Upper lobe of left lung (tissue), 6 donors: ENCODE measurements around the gene IMPA2. TPM values are rescaled to one million over a fixed set of nuclear protein-coding genes. Genes with fewer than 3 reads are reported as not detected.

ENCODE experiments used
- ATAC-seq, 2 donors: fragments of 200-7000 bp; cut with Tn5 transposase; one replicate each; pipeline ENCODE4 v1.9.1; 2022; ENCODE audit warnings: mild to moderate bottlenecking in 2 of 2, moderate library complexity in 2 of 2; ENCODE audit not compliant: low FRiP score in 2 of 2
- DNase-seq, 2 donors: peaks; one replicate each; pipeline ENCODE4 v3.0.0-alpha.2; 2019 to 2020
- H3K27ac ChIP-seq, 4 donors: fragments of 200-600 bp; sonication (generic); one replicate each; pipeline ENCODE4 v1.5.1; 2016 to 2019
- H3K27me3 ChIP-seq, 4 donors: fragments of 200-600 bp; sonication (generic); one replicate each; pipeline ENCODE4 v1.5.1; 2017 to 2019
- H3K36me3 ChIP-seq, 4 donors: fragments of 200-600 bp; sonication (generic); one replicate each; pipeline ENCODE4 v1.5.1; 2016 to 2019
- H3K4me1 ChIP-seq, 4 donors: fragments of 200-600 bp; sonication (generic); one replicate each; pipeline ENCODE4 v1.5.1; 2018 to 2019
- H3K4me3 ChIP-seq, 4 donors: fragments of 200-600 bp; sonication (generic); one replicate each; pipeline ENCODE4 v1.5.1; 2017 to 2019; ENCODE audit warnings: mild to moderate bottlenecking in 2 of 4, moderate library complexity in 1 of 4
- H3K9me3 ChIP-seq, 4 donors: fragments of 200-600 bp; sonication (generic); one replicate each; pipeline ENCODE4 v1.5.1; 2018 to 2019
- EP300 ChIP-seq, 4 donors: sonication (generic); formaldehyde crosslinking; IDR thresholded peaks; one replicate each; pipeline ENCODE4 v1.5.1; 2017; ENCODE audit warnings: antibody characterized with exemption in 4 of 4, control low read depth in 2 of 4
- POLR2A ChIP-seq, 4 donors: fragments of 450-650 bp; IDR thresholded peaks; one replicate each; pipeline ENCODE4 v1.5.1; 2016 to 2017; ENCODE audit warnings: antibody characterized with exemption in 4 of 4, mild to moderate bottlenecking in 2 of 4
- POLR2AphosphoS5 ChIP-seq, 2 donors: sonication (generic); formaldehyde crosslinking; IDR thresholded peaks; one replicate each; pipeline ENCODE4 v1.5.1; 2017; ENCODE audit warnings: antibody characterized with exemption in 2 of 2
- WGBS, 2 donors: methylation state at CpG; one replicate each; pipeline ENCODE4 v1.1.5; 2017 to 2018; 5-methylcytosine and 5-hydroxymethylcytosine counted together
- total RNA-seq, 6 donors: library from RNA; depleted of rRNA in 4 of 6; stranded (reverse); fragments of >200 nt in 4 of 6; gene quantifications; one replicate each; pipeline versions ENCODE4 v1.1.0 to v1.2.1, GENCODE V29; 2016 to 2021
- TF ChIP-seq, protein P1 (sequence below), 6 experiments: fragments of 450-650 bp in 4 of 6; fragments of 200-600 bp in 2 of 6; sonication (generic) in 2 of 6; IDR thresholded peaks; one replicate each; pipeline ENCODE4 v1.5.1; 2016 to 2019; ENCODE audit warnings: antibody characterized with exemption in 6 of 6
- donor health status: DM: no; HTN: no; CAD: no; lungs with moderate emphysema.
- donor health status: DM: no; HTN: yes; CAD: no; lungs with severe emphysema.

IMPA2 gene
- total RNA-seq, 6 donors from 2014 or later = 59.3 to 111 (median 77.6) TPM

GRCh38 chr18:11974741-11975325 is 6.5 kb upstream of the IMPA2 start:
- TF ChIP-seq, protein P1, sequence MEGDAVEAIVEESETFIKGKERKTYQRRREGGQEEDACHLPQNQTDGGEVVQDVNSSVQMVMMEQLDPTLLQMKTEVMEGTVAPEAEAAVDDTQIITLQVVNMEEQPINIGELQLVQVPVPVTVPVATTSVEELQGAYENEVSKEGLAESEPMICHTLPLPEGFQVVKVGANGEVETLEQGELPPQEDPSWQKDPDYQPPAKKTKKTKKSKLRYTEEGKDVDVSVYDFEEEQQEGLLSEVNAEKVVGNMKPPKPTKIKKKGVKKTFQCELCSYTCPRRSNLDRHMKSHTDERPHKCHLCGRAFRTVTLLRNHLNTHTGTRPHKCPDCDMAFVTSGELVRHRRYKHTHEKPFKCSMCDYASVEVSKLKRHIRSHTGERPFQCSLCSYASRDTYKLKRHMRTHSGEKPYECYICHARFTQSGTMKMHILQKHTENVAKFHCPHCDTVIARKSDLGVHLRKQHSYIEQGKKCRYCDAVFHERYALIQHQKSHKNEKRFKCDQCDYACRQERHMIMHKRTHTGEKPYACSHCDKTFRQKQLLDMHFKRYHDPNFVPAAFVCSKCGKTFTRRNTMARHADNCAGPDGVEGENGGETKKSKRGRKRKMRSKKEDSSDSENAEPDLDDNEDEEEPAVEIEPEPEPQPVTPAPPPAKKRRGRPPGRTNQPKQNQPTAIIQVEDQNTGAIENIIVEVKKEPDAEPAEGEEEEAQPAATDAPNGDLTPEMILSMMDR (IDR thresholded peaks at IDR 0.05) = no peak
- TF ChIP-seq EP300 (IDR thresholded peaks at IDR 0.05) = no peak
- no peak for TF ChIP-seq POLR2A (IDR thresholded peaks at IDR 0.05)
- no peak for TF ChIP-seq POLR2AphosphoS5 (IDR thresholded peaks at IDR 0.05)
- 65 to 66% methylated on average over 5 of the region's 5 CpGs for WGBS, 2 donors
- DNase-seq = no peak

GRCh38 chr18:11975723-11976122 is 5.6 kb upstream of the IMPA2 start:
- ATAC-seq = no peak
- no peak overlapping the region for H3K27ac ChIP-seq
- WGBS, 2 donors = 85 to 92% methylated on average over 2 of the region's 2 CpGs
- H3K4me1 ChIP-seq = peaks cover 5 to 16% (median 10%) of the 10 kb centered on the region in 4 donors
- H3K36me3 ChIP-seq = no peaks in the 10 kb centered on the region
- no peaks in the 10 kb centered on the region for H3K27me3 ChIP-seq
- H3K9me3 ChIP-seq = no peaks in the 10 kb centered on the region
- H3K4me3 ChIP-seq = no peak overlapping the region
- TF ChIP-seq EP300 (IDR thresholded peaks at IDR 0.05) (no peak), POLR2AphosphoS5 (IDR thresholded peaks at IDR 0.05) (no peak), POLR2A (IDR thresholded peaks at IDR 0.05) (no peak)
- TF ChIP-seq, protein P1 (IDR thresholded peaks at IDR 0.05) = no peak
- no peak for DNase-seq

More at GRCh38 chr18:11974741-11975325, 6.5 kb upstream of the IMPA2 start:
- no peak for ATAC-seq
- Histone ChIP-seq H3K27ac (no peak overlapping the region), H3K9me3 (no peaks in the 10 kb centered on the region), H3K36me3 (no peaks in the 10 kb centered on the region), H3K4me3 (no peak overlapping the region), H3K4me1 (peaks cover 2 to 8% (median 3%) of the 10 kb centered on the region in 4 donors), H3K27me3 (no peaks in the 10 kb centered on the region)

DNA sequence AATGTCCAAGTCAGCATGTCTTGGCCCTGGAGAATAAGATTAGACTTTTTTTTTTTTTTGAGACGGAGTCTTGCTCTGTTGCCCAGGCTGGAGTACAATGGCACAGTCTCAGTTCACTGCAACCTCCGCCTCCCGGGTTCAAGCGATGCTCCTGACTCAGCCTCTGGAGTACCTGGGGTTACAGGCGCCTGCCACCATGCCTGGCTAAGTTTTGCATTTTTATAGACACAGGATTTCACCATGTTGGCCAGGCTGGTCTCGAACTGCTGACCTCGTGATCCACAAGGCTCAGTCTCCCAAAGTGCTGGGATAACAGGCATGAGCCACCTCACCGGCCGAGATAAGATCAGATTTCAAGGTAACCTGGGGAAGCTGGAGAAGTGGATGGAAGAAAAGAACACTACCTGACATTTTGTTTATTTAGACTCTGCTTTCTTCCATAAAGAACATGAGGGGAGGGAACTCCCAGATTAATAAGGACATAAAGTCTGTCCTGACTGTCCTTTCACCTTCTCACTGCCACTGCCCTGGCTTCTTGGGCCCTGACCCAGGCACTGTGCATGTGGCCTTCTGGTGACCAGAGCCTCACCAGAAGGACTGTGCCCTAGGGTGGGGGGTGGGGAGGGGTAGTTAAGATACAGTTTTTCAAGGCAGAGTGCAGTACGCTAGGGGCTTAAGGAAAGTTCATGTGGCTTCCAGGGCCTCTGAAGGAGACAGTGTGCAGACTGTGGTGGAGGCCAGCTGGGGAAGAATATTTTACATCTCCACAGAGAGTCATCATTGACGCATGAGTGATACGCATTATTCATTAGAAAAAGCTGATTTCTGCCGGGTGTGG is 4.8 kb upstream of the IMPA2 start:
- WGBS, 2 donors = 89 to 91% methylated on average over 13 of the region's 13 CpGs
- no peaks in the 10 kb centered on the region for H3K36me3 ChIP-seq
- H3K9me3 ChIP-seq = no peaks in the 10 kb centered on the region
- H3K4me1 ChIP-seq = peaks cover 5 to 16% (median 10%) of the 10 kb centered on the region in 4 donors
- DNase-seq (no peak), ATAC-seq (no peak)
- no peak for TF ChIP-seq POLR2A (IDR thresholded peaks at IDR 0.05)
- TF ChIP-seq, protein P1 (IDR thresholded peaks at IDR 0.05) = no peak
- TF ChIP-seq POLR2AphosphoS5 (IDR thresholded peaks at IDR 0.05) = no peak
- no peak for TF ChIP-seq EP300 (IDR thresholded peaks at IDR 0.05)
- H3K4me3 ChIP-seq = no peak overlapping the region
- H3K27ac ChIP-seq = no peak overlapping the region
- H3K27me3 ChIP-seq = no peaks in the 10 kb centered on the region

DNA sequence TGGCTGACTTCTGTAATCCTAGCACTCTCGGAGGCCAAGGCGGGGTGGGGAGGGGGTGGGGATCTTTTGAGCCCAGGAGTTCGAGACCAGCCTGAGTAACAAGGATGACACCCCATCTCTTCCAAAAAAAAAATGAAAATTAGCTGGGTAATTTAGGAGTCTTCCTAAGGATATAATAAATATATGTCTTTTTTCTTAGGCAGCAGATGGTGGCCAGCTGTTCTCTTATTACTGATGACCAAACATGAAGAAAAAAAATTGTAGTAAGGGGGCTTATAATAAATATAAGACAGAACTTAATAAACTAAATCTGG is 4.2 kb upstream of the IMPA2 start:
- no peaks in the 10 kb centered on the region for H3K36me3 ChIP-seq
- TF ChIP-seq POLR2AphosphoS5 (IDR thresholded peaks at IDR 0.05) (no peak), EP300 (IDR thresholded peaks at IDR 0.05) (no peak), POLR2A (IDR thresholded peaks at IDR 0.05) (no peak)
- TF ChIP-seq, protein P1 (IDR thresholded peaks at IDR 0.05) = no peak
- WGBS, 2 donors = 78 to 95% methylated on average over 3 of the region's 3 CpGs
- ATAC-seq = no peak
- no peak for DNase-seq
- H3K27me3 ChIP-seq = no peaks in the 10 kb centered on the region
- H3K4me3 ChIP-seq = no peak overlapping the region
- no peaks in the 10 kb centered on the region for H3K9me3 ChIP-seq
- H3K27ac ChIP-seq = no peak overlapping the region
- H3K4me1 ChIP-seq = peaks cover 9 to 16% (median 11%) of the 10 kb centered on the region in 4 donors
